ENCODE results near the gene BCAS3.

DNA sequence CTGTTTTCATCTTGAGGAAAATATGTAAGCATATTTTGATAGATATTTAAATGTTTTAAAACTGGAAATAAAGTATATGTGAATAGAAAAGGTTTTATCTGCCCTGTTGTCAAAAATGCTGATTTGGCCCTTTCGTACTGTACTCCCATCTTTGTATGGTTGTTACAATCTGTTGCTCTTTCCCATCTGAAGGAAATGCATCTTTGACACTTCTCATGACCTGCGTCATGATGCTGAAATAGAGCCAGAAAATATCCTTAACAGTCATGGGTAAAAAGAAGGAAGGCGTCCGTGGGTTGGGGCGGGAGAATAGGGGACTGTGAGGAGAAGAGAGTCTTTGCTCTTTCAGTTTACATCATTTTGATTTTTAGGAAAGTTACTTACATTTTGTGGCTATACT, 327.7 kb downstream of the BCAS3 start:
- TF ChIP-seq EZH2 (IDR thresholded peaks at IDR 0.05; ENCODE audit: borderline replicate concordance, insufficient read depth, low read length, poor library complexity, severe bottlenecking) = no peak
- TF ChIP-seq, protein P1, sequence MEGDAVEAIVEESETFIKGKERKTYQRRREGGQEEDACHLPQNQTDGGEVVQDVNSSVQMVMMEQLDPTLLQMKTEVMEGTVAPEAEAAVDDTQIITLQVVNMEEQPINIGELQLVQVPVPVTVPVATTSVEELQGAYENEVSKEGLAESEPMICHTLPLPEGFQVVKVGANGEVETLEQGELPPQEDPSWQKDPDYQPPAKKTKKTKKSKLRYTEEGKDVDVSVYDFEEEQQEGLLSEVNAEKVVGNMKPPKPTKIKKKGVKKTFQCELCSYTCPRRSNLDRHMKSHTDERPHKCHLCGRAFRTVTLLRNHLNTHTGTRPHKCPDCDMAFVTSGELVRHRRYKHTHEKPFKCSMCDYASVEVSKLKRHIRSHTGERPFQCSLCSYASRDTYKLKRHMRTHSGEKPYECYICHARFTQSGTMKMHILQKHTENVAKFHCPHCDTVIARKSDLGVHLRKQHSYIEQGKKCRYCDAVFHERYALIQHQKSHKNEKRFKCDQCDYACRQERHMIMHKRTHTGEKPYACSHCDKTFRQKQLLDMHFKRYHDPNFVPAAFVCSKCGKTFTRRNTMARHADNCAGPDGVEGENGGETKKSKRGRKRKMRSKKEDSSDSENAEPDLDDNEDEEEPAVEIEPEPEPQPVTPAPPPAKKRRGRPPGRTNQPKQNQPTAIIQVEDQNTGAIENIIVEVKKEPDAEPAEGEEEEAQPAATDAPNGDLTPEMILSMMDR (IDR thresholded peaks at IDR 0.05; ENCODE audit: poor library complexity, severe bottlenecking) = no peak
